ENCODE results near the gene MYO10.
A peak's percentile ranks its signal among the peaks of the same experiment; 100 is the strongest.

Gene MYO10

DNA sequence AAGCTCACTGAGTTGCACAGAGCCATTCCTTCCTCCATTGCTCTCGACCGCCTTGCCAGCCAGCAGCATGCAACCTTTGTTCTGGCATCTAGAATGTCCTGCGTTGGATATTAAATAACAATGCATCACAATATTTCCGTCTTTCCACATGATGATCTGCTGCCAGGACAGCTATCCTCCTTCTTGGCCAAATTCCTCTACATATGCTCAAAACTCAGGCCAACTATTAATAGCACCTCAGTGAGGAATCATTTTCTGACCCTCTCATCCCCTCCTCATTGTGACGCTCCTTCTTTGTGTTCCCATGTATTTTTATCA lies 128.6 kb downstream of the MYO10 start:
- peak; percentile 49 for DNase-seq

DNA sequence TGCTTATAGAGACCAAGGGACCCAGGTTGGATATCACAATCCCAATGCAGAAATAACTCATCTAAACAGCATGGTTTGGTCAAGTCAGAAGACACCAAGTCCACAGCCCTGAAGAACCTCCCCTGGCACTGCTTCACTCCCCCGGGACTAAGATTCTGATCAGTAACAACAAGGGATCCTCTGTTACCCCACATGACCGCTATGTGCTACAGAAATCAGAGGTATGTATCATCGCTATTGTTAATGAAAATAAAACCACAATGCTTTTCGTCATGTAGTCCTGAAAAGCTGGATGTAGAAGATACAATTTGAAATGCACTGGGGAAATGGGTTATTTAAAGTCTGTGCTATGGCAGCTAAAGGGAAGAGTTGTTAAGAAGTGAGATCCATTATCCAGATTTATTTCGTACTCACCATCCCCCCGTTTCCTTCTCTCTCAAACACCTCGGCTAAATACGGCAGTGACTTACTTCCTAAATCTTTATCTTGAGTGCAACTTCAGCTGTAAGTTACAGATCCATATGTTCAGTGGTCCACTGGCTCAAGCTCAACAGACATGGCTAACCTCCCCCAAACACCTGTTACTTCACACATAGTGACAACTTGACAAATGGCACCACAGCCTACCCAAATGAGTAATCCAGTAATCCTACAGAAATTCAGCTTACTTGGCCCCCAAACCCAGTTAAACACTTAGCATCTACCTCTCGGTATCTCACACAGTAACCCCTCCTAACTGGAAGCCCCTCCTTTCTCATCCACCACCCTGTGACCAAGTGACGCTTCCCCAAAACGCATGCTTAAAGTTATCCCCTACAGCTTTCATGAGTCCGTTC lies 129.2 kb downstream of the MYO10 start:
- peak; percentile 49 for DNase-seq

DNA sequence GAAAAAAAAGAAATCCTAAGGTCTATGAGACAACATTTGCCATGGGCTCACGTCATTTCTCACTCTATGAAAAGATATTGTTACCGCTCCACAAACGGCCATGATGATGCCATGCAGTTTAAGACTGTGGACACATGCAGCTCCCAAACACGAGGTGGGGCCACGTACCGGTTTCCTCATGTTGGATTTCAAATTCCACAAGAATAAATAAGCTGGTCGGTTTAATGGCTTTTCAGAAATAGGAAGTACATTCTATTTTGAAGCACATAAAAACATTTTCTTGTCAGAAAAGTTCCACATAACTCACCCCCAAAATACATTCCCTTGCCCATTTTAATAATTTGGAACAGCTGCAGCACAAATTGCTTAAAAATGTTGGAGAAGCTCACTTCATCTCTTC lies 130.6 kb downstream of the MYO10 start:
- DNase-seq, result no peak

DNA sequence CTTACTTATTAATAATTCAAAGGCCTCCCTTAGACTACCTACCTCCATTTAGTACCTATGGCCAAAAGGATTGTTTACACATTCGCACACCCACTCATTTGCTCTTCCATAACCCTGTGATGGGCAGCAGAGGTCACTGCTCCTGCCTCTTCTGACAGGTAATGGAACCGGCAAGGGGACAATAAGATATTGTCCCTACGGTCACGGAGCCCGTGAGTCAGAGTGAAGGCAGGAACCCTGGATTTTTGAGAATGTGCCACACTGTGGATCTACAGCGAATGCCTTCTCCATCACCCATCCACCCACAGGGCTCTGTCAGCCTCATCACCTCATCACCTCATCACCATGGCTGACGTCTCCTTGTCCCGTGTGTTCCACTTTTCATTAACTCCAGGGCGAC lies 132.3 kb downstream of the MYO10 start:
- DNase-seq, result no peak

DNA sequence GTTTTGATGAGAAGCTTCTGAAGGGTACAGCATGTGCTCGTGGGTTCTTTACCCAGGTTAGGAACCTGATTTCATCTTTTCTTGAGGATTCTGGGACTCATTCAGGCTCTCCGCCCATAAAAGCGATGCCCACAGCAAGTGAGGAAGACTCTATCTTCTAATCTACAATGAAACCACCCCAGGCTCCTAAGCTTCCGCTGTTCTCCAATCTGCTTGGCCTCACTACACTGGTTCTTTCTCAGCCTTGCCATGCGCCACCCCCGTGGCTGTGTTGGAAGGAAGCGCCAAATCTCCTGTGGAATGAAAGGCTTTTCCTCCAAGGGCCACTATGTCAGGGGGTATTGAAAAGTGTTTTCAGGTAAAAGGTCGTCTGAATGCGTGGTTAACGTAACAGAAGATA lies 135.6 kb downstream of the MYO10 start:
- DNase-seq, result no peak

DNA sequence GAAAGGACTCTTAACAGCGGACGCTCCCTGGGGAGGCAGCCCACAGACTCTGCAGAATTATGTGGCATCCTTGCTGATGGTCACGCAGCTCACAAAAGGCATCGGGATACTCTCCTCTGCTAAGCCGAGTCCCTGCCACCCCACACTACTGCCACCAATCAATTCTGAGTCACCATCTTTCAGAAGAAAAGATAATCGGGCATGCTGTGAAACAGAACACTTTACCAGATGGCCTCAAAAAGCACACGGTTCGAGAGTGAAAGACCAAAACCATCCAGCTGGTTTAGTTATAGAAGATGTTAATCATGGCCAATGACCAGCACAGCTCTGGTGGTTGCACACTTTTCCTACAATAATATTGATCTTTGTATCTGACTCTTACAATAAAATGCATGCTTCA lies 136.3 kb downstream of the MYO10 start:
- DNase-seq, result no peak

DNA sequence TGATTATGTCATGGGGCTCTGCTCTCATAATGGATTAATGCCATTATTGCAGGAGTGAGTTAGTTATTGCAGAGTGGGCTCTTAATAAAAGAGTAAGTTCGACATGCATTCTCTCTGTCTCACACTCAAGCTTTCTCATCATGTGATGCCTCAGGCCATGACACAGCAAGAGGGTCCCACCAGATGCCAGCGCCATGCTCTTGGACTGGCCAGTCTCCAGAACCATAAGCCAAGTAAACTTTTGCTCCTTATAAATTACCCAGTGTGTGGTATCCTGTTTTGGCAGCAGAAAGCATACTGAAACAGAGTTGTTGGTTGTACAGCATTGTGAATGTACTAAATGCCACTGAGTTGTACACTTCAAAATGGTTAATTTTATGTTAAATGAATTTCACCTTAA lies 138.1 kb downstream of the MYO10 start:
- DNase-seq, result no peak

DNA sequence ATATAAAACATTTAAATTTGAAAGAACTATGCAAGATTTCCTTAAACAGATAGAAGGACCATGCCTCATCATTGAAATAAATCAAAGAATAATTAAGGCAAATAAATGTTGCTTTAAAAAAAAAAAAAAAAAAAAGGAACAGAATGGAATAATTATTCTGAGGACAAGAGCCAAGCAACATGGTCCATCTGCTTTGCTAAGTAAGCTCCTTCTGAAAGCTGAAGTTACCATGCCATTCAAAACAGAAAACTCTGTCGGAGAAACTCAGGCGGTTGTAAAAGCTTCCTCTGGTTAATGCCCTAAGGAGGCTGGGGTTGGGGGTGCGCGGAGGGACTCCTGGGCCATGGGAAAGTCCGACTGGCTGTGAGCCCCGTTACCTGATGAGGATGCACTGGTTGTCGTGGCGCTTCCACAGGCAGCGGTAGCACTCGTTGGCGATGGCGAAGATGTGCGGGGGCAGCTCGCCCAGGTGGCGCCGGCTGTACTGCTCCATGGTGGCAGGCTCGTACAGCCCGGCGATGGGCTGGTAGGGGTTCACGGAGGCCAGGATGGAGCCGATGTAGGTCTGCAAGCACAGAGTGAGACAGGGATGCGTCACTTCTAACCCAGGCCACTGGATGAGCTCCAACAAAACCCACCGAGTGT lies 141.7 kb downstream of the MYO10 start:
- no peak for DNase-seq

DNA sequence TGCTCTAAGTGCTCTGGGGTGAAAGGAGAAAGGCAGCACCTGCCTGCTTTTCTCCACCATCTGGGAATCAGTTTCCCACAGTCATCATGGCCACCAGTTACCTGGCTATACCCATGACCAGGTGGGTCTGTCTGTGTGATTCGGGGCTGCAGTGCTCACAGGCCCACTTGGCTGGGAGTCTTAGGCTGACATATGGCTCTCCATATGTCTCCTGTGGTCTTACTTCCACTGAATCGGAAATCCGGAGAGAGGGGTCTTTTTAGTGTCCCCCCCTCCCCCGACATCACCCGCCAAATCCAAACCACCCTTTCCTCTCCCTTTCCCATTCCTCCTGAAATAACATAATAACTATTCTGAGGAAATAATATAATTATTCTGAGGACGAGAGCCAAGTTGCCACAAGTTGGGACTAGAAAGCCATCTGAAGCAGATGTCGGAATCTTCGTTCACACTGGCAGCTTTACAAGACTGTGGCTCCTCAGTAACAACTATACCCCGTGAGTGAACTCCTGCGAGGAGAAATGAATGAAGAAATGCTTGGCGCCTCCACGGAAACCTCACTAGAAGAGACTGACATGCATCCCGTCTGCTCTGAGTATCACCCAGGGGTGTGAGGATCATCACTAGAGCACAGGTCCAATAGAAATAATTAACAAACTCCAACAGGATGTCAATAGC lies 143.4 kb downstream of the MYO10 start:
- DNase-seq, result no peak

DNA sequence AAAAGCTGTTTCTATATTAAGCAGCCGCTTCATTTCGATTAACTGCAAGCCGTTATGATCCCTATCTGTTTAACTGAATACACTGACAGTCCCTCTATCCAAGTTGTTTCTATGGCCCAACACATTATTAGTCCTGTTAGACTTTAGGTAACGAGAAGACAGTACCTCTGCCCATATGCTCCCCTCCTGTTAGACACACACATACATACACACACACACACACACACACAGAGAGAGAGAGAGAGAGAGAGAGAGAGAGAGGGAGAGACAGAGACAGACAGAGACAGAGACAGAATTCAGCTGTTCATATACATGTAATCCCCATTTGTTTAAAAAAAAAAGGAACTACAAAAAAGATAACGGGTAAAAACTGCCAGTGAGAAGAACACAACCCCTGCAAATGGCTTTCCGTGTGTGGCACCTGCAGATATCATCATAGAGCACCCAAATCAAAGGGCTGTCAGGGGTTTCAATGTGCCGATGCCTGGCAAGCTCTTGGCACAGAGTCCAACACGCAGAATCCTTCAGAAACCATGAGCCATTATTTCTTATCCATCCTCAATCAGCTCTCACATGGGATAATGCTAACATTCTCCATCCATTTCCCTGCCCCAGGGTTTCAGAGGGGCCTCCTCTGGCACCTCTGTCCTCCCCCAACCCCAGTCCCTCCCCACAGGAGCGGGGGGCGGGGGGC lies 144.0 kb downstream of the MYO10 start:
- no peak for DNase-seq

DNA sequence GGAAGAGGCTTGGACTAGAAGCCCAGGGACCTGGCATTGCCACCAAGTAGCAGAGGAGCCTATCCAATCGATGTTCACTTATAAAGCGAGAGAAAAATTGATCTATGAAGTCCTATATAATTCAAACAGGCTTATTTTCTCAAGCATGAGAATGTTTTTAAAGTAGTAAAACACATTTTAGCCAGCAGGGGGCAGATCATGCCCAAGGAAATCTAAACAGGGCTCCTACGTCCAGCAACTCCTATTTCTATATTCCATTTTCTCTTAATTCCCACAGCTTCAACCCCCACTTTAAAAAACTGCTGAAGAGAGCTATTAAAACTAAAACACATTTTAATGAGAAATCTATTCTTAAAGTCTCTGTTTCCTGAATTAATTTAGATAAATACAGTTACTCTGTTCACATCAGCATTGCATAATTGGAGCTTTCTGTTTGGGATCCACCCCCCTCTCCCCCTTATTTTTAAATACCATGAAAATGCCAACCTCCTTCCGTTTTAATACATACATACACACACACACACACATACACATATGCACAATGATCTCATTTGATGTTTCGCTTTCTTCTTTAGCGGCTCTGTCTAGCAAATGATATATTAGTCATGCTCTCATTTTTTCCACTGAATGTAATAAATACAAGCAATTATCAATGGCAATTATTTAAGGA lies 144.9 kb downstream of the MYO10 start:
- no peak for DNase-seq

DNA sequence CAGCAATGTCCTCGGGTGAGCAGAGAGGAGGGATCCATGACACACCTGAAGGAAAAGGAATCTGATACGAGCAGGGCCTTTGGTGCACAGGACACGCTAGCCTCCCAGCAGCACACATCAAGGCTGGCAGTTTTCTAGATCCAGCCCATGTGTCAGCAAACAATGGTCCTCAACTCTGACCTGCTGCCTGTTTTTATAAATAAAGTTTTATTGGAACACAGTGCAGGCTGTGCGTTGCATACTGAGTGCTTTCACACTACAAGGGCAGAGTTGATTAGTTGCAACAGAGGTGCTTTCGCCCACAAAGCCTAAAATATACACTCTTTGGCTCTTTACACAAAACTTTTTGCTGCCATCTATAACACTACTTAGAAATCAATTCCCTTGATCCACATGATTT lies 147.1 kb downstream of the MYO10 start:
- DNase-seq, result no peak

DNA sequence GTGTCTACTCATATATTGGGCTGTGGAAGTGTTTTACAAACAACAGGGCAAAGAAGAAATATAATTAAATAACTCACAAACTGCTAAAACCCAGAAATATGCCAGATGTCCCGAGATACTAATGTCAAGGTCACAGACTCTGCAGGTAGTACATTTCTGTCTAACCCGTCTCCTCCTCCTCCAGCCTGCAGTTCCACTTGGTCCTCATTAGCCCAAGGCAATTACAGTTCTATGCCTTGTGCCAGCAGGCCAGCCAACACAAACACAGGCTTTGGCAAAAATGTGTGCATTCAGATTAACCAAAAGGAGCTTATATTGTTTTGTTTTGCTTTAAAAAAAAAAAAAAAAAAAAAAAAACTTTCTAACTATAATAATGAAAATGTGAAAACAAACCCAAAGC lies 148.8 kb downstream of the MYO10 start:
- no peak for DNase-seq

DNA sequence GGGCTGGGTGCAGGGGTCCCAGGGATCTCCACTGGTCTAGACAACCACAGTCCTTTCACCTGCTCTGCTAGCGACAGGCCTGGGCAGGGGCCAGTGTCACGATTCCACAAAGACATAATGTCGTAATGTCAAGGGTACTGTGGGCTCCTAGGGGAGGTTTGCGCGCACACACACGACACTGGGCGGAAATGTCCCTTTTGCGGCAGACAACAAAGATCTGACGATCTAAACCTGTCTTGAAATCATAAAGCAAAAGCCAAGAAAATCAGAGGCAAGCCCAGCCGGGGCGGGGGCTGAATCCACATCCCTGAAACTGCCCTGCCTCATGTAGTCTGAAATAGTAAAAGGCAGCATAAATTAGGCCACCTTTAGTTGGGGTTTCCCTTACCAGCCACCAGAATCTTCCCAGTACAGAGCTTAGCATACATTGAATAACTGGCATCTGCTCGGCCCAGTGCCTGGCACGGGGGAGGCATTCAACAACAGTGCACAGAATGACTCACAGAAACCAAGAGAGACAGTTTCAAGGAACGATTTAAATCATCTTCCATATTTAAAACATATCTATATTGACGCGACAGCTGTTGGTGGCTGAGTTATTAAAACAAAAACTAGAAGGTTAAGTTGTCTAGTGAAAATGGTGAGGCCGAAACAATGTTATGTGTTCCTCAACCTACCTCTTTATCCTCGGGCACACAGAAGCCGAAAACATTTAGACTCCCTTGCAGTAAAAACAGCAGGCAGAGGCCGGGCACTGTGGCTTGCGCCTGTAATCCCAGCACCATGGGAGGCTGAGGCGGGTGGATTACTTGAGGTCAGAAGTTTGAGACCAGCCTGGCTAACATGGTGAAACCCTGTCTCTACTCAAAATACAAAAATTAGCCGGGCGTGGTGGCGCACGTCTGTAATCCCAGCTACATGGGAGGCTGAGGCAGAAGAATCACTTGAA lies 151.0 kb downstream of the MYO10 start:
- no peak for DNase-seq

DNA sequence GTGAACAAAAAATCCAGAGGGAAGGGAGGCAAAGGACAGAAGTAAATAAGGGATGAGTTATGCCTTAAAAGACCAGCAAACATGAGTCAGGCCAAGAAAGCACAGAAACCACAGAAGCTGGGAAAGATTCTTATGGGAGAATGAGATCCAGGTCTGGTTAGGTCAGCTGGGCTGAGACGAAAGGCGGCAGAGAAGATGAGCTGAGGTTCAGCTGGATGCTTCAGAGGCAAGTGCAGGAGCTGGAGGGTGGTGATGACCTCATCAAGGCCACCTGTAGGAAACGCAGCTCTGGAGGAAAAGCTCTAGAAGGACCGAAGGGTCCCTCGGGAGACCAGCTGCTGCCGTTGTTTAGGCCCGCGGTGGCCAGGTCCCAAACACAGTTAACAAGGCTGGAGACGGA lies 152.0 kb downstream of the MYO10 start:
- DNase-seq, result no peak

DNA sequence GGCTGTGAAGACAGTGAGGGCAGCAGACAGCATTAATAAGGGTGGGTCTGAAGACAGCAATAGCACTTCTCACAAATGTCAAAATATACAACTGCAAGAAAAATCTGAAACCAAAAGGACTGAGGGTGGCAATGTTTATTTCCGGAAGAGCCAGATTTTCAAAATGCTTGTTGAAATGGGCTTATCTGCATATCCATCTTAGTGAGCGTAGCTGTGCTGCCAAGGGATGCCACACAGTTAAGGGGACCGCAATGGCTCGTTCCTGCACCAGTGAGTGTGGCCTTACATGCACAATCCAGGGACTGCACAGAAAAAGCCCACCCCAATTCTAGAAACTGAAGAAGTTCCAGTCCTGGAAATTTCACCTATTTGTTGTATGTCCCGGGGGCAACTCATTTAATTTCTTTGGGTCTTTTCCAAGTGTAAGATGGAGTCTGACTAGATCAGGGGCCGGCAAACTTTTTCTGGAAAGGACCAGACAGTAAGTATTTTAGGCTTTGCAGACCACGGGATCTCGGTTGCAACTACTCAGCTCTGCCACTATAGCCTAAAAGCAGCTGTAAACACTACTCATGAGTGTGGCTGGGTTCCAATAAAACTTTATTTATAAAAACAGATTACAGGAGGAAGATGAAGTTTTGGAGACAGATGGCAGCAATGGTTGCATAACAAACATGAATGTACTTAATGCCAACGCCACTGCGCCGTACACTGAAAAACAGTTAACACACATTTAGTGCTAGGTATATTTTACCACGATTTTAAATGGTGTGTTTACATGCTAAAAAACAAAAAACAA lies 154.1 kb downstream of the MYO10 start:
- DNase-seq, result no peak

DNA sequence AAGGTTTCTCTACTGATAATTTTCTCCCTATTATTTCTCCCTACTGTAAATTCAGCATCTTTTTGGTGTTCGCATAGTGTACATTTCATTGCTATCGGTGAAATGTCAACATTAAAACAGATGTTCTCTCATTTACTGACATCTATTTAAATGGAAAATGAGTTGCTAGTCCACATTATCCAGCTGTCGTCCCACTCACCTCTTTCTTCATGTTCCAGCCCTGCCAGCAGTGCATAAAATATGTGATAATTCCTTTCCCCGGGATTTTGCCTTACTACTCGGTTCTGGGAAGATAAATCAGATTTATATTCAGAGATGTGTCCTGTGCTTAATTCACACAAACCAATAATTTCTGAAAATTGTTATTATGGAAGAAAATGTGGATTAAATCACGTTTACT lies 155.8 kb downstream of the MYO10 start:
- no peak for DNase-seq

DNA sequence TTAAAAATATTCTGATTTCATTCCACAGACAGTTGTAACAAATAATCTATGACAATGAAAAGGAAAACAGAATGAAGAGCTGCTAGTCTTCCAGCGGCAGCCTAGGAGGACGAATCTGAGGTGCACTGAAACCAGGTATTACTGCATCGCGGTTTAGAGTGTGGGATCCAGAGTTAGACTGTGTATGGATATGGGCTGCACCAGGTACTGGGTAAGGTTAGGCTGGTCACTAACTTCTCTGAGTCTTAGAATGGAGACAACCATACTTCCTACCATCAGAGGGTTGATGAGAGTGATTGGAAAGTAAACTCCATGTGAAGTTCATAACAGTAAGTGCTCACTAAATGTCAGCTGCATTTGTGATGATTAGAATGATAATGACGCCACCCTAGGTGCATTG lies 158.7 kb downstream of the MYO10 start:
- no peak for DNase-seq

DNA sequence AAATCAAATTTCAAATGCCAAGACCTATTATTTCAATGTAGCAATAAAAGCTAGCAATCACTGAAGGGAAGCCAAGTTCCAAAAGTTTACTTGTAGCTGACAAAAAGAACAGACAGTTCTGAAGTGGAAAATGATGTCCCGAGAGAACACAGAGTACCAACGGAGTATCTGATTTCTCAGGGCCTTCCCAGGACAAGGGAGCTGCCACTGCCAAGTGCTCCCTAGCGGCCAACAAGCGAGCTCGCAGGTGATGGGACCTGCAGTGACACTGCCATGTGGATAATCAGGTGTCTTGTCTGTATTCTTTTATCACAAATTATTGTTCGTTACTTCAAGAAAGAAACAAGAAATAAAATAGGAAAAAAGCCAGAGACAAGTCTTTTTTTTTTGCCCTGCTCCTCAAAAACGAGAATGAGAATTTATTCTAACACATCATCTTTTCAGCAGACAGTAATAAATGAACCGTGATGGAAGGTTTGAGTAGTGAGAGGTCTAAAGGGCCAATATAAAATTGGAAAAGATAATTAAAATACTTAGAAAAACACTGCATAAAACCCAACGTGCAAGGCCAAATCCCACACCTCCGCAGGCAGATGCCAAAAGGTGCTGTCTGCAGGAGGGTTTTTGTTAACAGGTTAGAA lies 159.4 kb downstream of the MYO10 start:
- DNase-seq, result no peak

DNA sequence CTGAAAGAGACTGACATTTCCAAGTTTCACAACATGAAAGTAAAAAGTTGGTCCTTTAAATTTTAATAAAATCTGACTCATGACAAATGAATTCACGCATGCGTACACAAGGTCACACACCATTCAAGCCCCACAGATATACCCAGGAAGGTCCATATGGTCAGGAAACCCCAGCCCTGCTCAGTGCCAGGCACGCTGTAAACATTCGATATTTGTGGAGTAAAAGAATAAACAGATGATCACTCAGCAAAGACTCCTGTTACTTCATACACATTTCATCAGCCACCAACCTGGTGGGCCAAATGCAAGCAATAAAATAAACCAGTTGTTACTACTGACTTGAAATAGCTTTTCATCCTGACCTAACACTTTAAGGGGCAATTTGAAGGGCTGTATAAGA lies 161.3 kb downstream of the MYO10 start:
- DNase-seq, result no peak

DNA sequence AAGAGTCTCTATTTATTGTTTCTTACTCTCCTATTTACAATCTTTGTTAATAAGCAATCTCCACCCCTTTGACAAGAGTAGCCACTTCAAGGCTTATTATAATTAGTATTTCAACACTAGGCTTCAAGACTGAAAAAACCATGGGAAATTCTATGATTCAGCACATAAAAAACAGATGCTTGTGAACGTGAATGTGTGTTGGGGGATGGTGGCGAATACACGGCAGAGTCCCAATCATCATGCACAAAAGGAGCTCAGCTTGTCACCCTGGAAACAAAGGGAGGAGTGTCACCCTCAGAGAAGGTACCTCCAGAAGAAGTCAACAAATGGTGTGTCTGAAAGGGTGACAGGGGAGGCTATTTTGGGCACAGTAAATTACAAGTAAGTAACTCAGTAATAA lies 162.1 kb downstream of the MYO10 start:
- DNase-seq, result no peak

Measured in left hindlimb (tissue), 1 donor.